ENCODE measurements around the gene TAF9.

TAF9 gene

DNA sequence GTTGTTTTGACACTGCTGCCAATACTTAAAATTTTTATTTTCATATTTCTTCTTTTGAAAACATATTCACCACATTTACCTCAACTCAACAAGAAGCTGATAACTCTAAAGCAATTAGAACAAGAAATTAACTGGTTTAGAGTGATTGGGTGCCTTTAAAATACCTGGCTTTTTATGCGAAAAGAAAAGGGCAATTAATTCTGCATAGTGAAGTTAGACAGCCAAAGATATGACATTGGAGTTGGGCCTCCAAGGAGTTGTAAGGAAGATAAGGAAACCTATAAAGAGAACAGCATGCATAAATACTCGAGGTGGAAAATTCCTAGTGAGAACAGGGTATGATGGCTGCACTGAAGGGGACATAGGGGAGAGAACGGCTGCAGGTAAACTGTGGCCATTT is 9.6 kb downstream of the TAF9 start:
- Histone ChIP-seq H3K27ac (no peak overlapping the region), H4K20me1 (ENCODE audit: insufficient read depth) (no peaks in the 10 kb centered on the region)

DNA sequence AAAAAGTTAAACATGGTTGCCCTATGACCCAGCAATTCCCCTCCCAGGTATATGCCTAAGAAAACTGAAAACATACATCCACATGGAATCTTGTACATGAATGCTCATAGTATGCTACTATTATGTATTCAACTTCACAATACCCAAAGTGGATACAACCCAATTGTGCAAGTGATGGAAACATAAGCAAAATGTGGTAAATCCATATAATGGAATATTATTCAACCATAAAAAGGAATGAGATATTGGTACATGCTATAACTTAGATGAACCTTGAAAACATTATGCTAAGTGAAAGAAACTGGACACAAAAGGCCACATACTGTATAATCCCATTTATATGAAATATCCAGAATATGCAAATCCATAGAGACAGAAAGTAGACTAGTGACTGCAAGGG is 18.7 kb downstream of the TAF9 start:
- Histone ChIP-seq H3K27ac (no peak overlapping the region), H2AFZ (ENCODE audit: low read depth) (no peak overlapping the region), H3K79me2 (ENCODE audit: insufficient read depth, low read depth) (no peaks in the 10 kb centered on the region), H3K9ac (no peak overlapping the region), H4K20me1 (ENCODE audit: insufficient read depth) (no peaks in the 10 kb centered on the region), H3K36me3 (ENCODE audit: insufficient read depth) (no peaks in the 10 kb centered on the region), H3K4me1 (ENCODE audit: low read depth, poor library complexity, severe bottlenecking) (peaks cover 2% of the 10 kb centered on the region), H3K4me2 (no peak overlapping the region), H3K27me3 (ENCODE audit: insufficient read depth, low read depth) (no peaks in the 10 kb centered on the region), H3K4me3 (IDR thresholded peaks at IDR 0.05; ENCODE audit: insufficient read depth, low read depth, low read length) (no peak overlapping the region)
- TF ChIP-seq CTCF (conservative IDR thresholded peaks at IDR 0.05; ENCODE audit: low read depth, low read length), result no peak

More for the DNA sequence above, 9.6 kb downstream of the TAF9 start:
- Histone ChIP-seq H3K4me3 (IDR thresholded peaks at IDR 0.05; ENCODE audit: insufficient read depth, low read depth, low read length) (no peak overlapping the region), H3K27me3 (ENCODE audit: insufficient read depth, low read depth) (no peaks in the 10 kb centered on the region), H3K79me2 (ENCODE audit: insufficient read depth, low read depth) (peaks cover 30% of the 10 kb centered on the region; the same call in 1 of the 2 replicates), H3K4me1 (ENCODE audit: low read depth, poor library complexity, severe bottlenecking) (peaks cover 34% of the 10 kb centered on the region), H3K9ac (no peak overlapping the region), H2AFZ (ENCODE audit: low read depth) (no peak overlapping the region), H3K4me2 (no peak overlapping the region), H3K36me3 (ENCODE audit: insufficient read depth) (no peaks in the 10 kb centered on the region)
- no peak for TF ChIP-seq CTCF (conservative IDR thresholded peaks at IDR 0.05; ENCODE audit: low read depth, low read length)

GRCh38 chr5:69343083-69343482 is 26.2 kb downstream of the TAF9 start:
- H4K20me1 ChIP-seq (ENCODE audit: insufficient read depth), result no peaks in the 10 kb centered on the region
- no peak for TF ChIP-seq CTCF (conservative IDR thresholded peaks at IDR 0.05; ENCODE audit: low read depth, low read length)
- no peak overlapping the region for H3K4me2 ChIP-seq
- H3K27me3 ChIP-seq (ENCODE audit: insufficient read depth, low read depth), result no peaks in the 10 kb centered on the region
- H3K27ac ChIP-seq, result no peak overlapping the region
- H3K4me3 ChIP-seq (IDR thresholded peaks at IDR 0.05; ENCODE audit: insufficient read depth, low read depth, low read length), result no peak overlapping the region
- H3K36me3 ChIP-seq (ENCODE audit: insufficient read depth), result no peaks in the 10 kb centered on the region
- H3K4me1 ChIP-seq (ENCODE audit: low read depth, poor library complexity, severe bottlenecking), result no peaks in the 10 kb centered on the region
- H3K79me2 ChIP-seq (ENCODE audit: insufficient read depth, low read depth), result no peaks in the 10 kb centered on the region
- no peak overlapping the region for H3K9ac ChIP-seq
- H2AFZ ChIP-seq (ENCODE audit: low read depth), result no peak overlapping the region

GRCh38 chr5:69341520-69342161 is 27.7 kb downstream of the TAF9 start:
- no peaks in the 10 kb centered on the region for H4K20me1 ChIP-seq (ENCODE audit: insufficient read depth)
- H3K4me3 ChIP-seq (IDR thresholded peaks at IDR 0.05; ENCODE audit: insufficient read depth, low read depth, low read length), result no peak overlapping the region
- TF ChIP-seq CTCF (conservative IDR thresholded peaks at IDR 0.05; ENCODE audit: low read depth, low read length), result no peak
- no peak overlapping the region for H3K9ac ChIP-seq
- no peak overlapping the region for H3K4me2 ChIP-seq
- no peaks in the 10 kb centered on the region for H3K79me2 ChIP-seq (ENCODE audit: insufficient read depth, low read depth)
- H3K4me1 ChIP-seq (ENCODE audit: low read depth, poor library complexity, severe bottlenecking), result no peaks in the 10 kb centered on the region
- no peaks in the 10 kb centered on the region for H3K36me3 ChIP-seq (ENCODE audit: insufficient read depth)
- no peak overlapping the region for H2AFZ ChIP-seq (ENCODE audit: low read depth)
- H3K27me3 ChIP-seq (ENCODE audit: insufficient read depth, low read depth), result no peaks in the 10 kb centered on the region
- no peak overlapping the region for H3K27ac ChIP-seq

Data from KMS-11 (cell line).